ENCODE data around the gene FLT3LG.
A peak's percentile ranks its signal among the peaks of the same experiment; 100 is the strongest.
"Not testable (repeated sequence)": the region's sequence is repeated elsewhere in the genome, so short reads cannot be mapped to it uniquely, and the experiment has no call there.

The FLT3LG gene

DNA sequence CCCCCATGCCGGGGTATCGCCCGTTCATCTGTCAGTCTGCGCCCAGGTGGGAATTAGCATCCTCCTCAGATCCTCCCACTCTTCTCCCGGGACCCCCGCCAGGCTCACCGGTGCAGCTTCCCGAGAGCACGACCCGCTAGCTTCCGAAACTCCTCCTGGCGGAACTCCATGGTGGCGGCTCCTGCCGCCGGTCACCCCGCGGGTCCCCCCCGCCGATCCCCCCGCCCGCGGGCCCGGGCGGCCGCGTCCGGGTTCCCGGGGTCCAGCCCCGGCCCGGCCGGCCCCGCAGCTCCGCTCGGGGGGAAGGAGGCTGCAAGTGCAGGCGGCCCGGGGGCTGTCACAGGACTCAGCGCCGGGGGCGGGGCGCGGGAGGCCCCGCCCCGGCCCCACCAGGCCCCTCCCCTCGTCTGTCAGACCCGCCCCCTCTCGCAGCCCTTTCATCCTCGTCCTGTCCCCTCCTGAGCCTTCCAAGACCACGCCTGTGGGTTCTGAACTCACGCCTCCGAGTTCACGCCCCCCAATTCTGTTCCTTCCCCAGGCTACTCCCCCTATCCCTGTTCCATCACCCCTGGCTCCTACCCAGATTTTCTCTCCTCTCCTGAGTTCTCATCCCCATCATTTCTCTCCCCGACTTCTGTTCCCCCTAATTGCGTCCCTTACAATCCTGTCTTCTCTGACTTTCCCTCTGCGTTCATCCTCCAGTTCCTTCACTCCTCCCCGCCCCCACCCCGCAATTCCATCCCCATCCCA is 32.6 kb upstream of the FLT3LG start, which contains the start of gene SLC17A7:
SLC17A7 (minus strand) TSS at position 318 of the 750 bp plus-strand sequence; CDS start at position 170, 148 bp downstream.
- DNase-seq (ENCODE audit: low spot score), result peak; percentile 75

- DNase-seq (ENCODE audit: low spot score), result no peak
Measured at GRCh38 chr19:49441960-49442350, 32.1 kb upstream of the FLT3LG start.

DNA sequence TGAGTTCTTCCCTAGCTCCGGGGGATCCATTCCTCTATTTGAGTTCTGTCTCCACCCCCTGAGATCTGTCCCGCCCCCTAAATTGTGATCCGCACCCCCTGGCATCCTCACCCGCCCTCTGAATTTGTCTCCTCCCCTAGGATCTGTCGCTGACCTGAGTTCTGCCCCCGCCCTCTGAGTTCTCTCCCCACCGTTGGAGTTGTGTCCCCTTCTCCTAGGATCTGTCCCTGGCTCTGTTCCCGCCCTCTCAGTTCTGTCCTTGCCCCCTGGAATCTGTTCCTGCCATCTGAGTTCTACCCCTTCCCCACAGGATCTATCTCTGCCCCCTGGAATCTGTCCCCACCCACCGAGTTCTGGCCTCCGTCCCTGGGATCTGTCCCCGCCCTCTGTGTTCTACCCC is 31.7 kb upstream of the FLT3LG start:
- DNase-seq (ENCODE audit: low spot score), result no peak

DNA sequence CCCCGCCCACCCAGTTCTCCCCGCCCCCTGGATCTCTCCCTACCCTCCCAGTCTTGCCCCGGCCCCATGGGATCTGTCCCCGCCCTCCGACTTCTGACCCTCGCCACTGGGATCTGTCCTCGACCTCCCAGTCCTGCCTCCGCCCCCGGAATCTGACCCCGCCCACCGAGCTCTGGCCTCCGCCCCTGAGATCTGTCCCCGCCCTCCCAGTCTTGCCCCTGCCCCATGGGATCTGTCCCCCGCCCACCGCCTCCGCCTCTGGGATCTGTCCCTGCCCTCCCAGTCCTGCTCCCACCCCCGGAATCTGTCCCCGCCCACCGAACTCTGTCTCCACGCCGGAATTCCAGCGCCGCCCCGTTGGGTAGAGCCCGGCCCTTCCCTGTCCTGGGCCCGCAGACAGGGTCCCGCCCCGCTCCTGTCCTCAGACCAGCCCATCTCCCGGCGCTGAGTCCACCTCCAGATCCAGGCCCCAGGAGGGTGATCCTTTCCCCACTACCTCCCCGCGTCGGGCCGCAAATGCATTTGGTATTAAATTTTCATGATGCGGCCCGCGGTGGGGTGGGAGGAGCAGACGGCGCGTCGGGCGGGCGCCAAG is 31.1 kb upstream of the FLT3LG start:
- DNase-seq (ENCODE audit: low spot score), result peak; percentile 76

- DNase-seq (ENCODE audit: low spot score), result peak; percentile 90
Measured at GRCh38 chr19:49443366-49444099, 30.5 kb upstream of the FLT3LG start.

DNA sequence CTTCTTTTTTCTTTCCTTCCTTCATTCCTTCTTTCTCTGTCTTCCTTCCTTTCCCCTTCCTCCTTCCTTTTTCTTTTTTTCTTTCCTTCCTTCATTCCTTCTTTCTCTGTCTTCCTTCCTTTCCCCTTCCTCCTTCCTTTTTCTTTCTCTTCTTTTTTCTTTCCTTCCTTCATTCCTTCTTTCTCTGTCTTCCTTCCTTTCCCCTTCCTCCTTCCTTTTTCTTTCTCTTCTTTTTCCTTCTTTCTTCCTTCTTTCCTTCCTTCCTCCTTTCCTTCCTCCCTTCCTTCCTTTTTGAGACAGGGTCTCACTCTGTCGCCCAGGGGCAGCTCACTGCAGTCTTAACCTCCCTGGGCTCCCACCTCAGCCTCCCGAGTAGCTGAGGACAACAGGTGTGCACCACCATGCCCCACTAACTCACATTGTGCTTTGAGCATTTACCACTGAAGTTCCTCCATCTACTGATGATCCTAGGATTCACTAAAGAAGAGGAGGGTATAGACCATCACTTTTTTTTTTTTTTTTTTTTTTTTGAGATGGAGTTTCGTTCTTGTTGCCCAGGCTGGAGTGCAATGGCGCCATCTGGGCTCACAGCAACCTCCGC is 29.8 kb upstream of the FLT3LG start:
- DNase-seq (ENCODE audit: low spot score), result not testable (repeated sequence)

DNA sequence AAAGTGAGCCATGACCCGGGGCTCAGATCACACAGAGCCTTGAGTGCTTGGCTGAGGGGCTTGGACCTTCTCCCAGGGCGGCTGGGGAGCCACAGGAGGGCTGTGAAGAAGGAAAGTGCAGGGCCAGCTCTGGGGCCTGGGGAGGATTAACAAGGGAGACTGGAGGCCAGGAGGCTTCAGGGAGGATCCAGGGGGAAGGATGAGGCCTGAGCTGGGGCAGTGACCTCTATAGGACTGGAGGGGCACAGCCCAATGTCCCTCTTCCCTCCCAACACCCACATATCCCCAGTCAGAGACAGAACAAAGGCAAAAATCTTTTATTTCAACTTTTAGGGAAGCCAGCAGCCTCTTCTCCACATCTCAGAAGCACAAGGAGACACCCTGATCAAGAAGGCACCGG is 28.0 kb upstream of the FLT3LG start:
- DNase-seq (ENCODE audit: low spot score), result no peak

DNA sequence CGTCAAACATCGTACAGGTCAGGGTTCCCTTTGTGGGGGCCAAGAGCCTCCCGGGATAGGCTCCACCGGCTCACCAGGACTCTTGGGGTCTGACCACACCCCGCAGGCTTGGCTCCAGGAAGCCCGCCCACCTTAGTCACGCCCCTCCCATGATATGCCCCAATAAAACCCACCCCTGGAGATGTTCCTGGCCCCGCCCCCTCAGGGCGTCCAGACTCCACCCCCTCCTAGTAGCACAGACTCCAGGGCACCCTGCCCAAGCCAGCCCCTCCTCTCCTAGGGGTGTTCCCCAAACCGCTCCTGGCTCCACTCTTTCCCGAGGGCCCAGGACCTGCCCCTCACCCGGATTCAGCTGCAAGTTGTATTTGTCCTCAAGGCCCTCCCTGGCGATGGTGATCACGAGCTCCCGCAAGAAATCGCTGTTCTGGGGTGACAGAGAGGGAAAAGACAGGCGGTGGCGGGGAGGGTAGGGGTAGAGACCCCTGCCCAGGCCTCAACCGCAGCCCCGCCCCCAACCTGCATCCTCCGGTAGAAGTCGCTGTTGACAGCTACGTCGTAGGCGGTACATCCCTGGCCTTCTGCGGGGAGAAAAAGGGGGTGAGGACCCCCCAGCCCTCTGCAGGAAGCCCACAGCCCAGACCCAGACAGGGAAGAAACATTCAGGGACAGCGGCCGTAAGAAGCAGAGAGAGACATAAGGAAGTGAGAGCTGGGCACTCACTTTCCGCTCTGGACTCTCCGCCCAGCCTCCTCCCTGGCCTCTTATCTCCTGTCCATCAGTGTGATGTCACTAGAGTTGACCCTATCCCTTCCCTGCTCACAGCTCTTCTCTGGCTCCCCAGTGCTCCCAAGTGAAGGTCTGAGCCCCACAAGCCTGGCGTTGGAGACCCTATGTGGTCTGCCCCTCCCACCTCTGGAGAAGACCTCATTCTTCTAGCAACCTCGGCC is 26.3 kb upstream of the FLT3LG start:
- DNase-seq (ENCODE audit: low spot score), result peak; percentile 40

- no peak for DNase-seq (ENCODE audit: low spot score)
Measured at GRCh38 chr19:49448432-49448786, 25.6 kb upstream of the FLT3LG start.

- DNase-seq (ENCODE audit: low spot score), result no peak
Measured at GRCh38 chr19:49450405-49450804, 23.6 kb upstream of the FLT3LG start.

- peak; percentile 92 for DNase-seq (ENCODE audit: low spot score)
Measured at GRCh38 chr19:49451430-49452181, 22.4 kb upstream of the FLT3LG start, which contains the start of gene PIH1D1. TSS of gene PIH1D1 (minus strand) at chr19:49451814. CDS start at chr19:49451574, 240 bp downstream.

- DNase-seq (ENCODE audit: low spot score), result peak; percentile 95
Measured at GRCh38 chr19:49453013-49453756, 20.8 kb upstream of the FLT3LG start, which contains the start of gene ALDH16A1. TSS of gene ALDH16A1 (plus strand) at chr19:49453225. CDS start at chr19:49453332, 107 bp downstream.

DNA sequence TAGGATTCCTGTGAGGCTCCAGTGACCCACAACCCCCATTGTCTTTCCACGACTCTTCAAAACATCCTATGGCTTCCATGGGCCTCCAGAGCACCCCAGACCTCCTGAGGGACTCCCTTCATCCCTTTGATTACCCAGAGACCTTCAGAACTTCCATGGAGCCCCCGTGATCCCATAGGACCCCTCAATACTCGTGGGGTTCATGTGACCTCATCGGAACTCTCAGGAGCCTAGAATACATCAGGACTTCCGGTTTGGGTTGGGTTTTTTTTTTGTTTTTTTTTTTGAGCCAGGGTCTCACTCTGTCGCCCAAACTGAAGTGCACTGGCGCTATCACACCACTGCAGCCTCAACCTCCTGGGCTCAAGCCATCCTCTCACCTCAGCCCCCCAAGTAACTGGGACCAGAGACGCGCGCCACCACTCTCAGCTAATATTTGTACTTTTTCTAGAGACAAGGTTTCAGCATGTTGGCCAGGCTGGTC is 20.2 kb upstream of the FLT3LG start:
- DNase-seq (ENCODE audit: low spot score), result no peak

- DNase-seq (ENCODE audit: low spot score), result no peak
Measured at GRCh38 chr19:49455773-49456172, 18.2 kb upstream of the FLT3LG start.

GRCh38 chr19:49456326-49456725 is 17.7 kb upstream of the FLT3LG start:
- no peak for DNase-seq (ENCODE audit: low spot score)

GRCh38 chr19:49458567-49458903 is 15.5 kb upstream of the FLT3LG start:
- DNase-seq (ENCODE audit: low spot score), result no peak

DNA sequence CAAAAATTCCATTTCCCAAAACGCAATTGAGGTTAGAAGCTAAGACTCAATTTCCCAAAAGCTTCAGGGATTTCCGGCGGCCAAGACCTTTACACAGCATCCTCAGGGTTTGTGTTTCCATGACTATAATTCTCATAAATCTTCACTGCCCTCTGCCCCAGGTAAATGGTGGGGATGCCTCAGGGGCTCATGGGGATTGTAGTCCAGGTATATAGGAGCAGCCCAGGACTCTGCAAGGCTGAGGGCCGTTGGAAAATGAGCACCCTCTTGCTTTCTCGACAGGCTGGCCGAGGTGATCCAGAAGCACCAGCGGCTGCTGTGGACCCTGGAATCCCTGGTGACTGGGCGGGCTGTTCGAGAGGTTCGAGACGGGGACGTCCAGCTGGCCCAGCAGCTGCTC is 14.6 kb upstream of the FLT3LG start:
- no peak for DNase-seq (ENCODE audit: low spot score)

- not testable (repeated sequence) for DNase-seq (ENCODE audit: low spot score)
Measured at GRCh38 chr19:49461130-49461529, 12.9 kb upstream of the FLT3LG start.

DNA sequence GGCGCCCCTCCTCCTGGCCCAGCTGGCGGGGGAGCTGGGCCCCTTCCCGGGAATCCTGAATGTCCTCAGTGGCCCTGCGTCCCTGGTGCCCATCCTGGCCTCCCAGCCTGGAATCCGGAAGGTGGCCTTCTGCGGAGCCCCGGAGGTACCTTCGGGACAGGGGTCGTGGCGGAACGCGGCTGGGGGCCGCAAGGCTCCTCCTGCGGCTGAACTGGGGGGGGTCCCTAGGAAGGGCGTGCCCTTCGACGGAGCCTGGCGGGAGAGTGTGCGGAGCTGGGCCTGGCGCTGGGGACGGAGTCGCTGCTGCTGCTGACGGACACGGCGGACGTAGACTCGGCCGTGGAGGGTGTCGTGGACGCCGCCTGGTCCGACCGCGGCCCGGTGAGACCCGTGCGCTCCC is 12.4 kb upstream of the FLT3LG start:
- no peak for DNase-seq (ENCODE audit: low spot score)

GRCh38 chr19:49462492-49462891 is 11.5 kb upstream of the FLT3LG start:
- DNase-seq (ENCODE audit: low spot score), result no peak
